Stimulated activated CD8-positive, alpha-beta memory T cell treated with anti-CD3 and anti-CD28 coated beads, Interleukin-15, amount 100 ng/mL, for 24 hours (primary cell): ENCODE data around the gene FCER1A.
"Not testable (repeated sequence)": the region's sequence is repeated elsewhere in the genome, so short reads cannot be mapped to it uniquely, and the experiment has no call there.

Experiments used
- DNase-seq: peaks from one replicate; pipeline ENCODE4 v3.0.0-alpha.2; 2020; ENCODE audit warnings: low read depth

Gene FCER1A

GRCh38 chr1:159302095-159302494, at the start of gene FCER1A:
Gene FCER1A (plus strand): TSS chr1:159302336. CDS start chr1:159302365, 29 bp downstream.
- no peak for DNase-seq

GRCh38 chr1:159261311-159261710, 40.8 kb upstream of the FCER1A start:
- DNase-seq: no peak

GRCh38 chr1:159261721-159262494, 40.2 kb upstream of the FCER1A start:
- no peak for DNase-seq

GRCh38 chr1:159266832-159267231, 35.3 kb upstream of the FCER1A start:
- no peak for DNase-seq

GRCh38 chr1:159274631-159275030, 27.5 kb upstream of the FCER1A start:
- DNase-seq: no peak

- DNase-seq: no peak
Observed at GRCh38 chr1:159275891-159276290, 26.2 kb upstream of the FCER1A start.

- DNase-seq: no peak
Observed at GRCh38 chr1:159279773-159280172, 22.4 kb upstream of the FCER1A start.

- DNase-seq: no peak
Observed at GRCh38 chr1:159282118-159282517, 20.0 kb upstream of the FCER1A start.

- DNase-seq: no peak
Observed at GRCh38 chr1:159289060-159289459, 13.1 kb upstream of the FCER1A start.

GRCh38 chr1:159291424-159291823, 10.7 kb upstream of the FCER1A start:
- no peak for DNase-seq

- DNase-seq: no peak
Observed at GRCh38 chr1:159296706-159297375, 5.3 kb upstream of the FCER1A start.

- no peak for DNase-seq
Observed at GRCh38 chr1:159300146-159300545, 2.0 kb upstream of the FCER1A start.

- DNase-seq: no peak
Observed at GRCh38 chr1:159307346-159308020, 5.3 kb downstream of the FCER1A start.

GRCh38 chr1:159311679-159312078, 9.5 kb downstream of the FCER1A start:
- DNase-seq: no peak

GRCh38 chr1:159315381-159315780, 13.2 kb downstream of the FCER1A start:
- no peak for DNase-seq

GRCh38 chr1:159318784-159319551, 16.8 kb downstream of the FCER1A start:
- no peak for DNase-seq

GRCh38 chr1:159334797-159335196, 32.7 kb downstream of the FCER1A start:
- DNase-seq: no peak

GRCh38 chr1:159338018-159338417, 35.9 kb downstream of the FCER1A start:
- no peak for DNase-seq

GRCh38 chr1:159339536-159339935, 37.4 kb downstream of the FCER1A start:
- no peak for DNase-seq

GRCh38 chr1:159341736-159342135, 39.6 kb downstream of the FCER1A start:
- DNase-seq: no peak

- no peak for DNase-seq
Observed at GRCh38 chr1:159342761-159343425, 40.8 kb downstream of the FCER1A start.

GRCh38 chr1:159349374-159349773, 47.2 kb downstream of the FCER1A start:
- not testable (repeated sequence) for DNase-seq
